ENCODE measurements around the gene SCART1. TPM values are rescaled to one million over a fixed set of nuclear protein-coding genes. Genes with fewer than 3 reads are reported as not detected.

SCART1 gene
- total and polyA plus RNA-seq, 2 of the 4 experiments (the other 2 are of a cell fraction), result 0.54 to 2.1 TPM

DNA sequence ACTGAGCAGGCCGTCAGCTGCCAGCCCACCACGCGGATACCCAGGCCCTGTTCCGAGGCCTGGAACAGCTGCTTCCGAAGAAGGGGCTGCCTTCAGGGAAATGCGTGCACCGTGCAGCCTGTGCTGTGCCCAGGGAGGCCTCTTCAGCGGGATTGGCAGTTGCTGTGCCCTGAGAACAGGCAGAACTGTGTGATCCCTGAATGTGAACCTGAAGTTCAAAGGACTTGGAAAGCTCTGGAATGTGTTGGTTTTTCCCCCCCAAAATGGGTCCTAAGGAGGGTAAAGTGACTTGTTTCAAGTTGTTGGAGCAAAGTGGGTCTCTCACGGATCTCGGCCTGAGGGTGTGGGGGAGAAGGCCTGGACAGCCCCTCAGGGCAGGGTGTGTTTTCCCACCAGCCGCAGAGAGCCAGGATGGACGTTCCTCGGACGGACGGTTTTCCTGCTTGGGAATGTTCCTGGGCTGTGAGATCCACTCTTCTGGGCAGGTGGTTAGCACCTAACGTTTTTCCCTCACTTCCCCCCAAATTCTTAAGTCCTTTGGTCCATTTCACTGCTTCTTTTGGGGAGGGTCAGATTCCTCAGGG, 31.4 kb upstream of the SCART1 start:
- ATAC-seq (ENCODE audit: low read depth) (no peak), DNase-seq (no peak)
- Histone ChIP-seq H4K5ac (ENCODE audit: low read depth, low read length) (no peak overlapping the region), H3K27me3 (ENCODE audit: control insufficient read depth, insufficient read depth, low read length) (peaks cover 3% of the 10 kb centered on the region; the same call in 1 of the 2 replicates), H3K14ac (replicated peaks; ENCODE audit: low read depth, low read length) (no peak overlapping the region), H2BK15ac (ENCODE audit: low read depth, low read length) (no peak overlapping the region), H4K8ac (ENCODE audit: low read depth in 2 of 2, low read length in 2 of 2) (no peak overlapping the region), H2AFZ (replicated peaks; ENCODE audit: low read length, poor library complexity) (no peak overlapping the region), H2BK20ac (ENCODE audit: low read depth, low read length) (no peak overlapping the region), H3K36me3 (ENCODE audit: control insufficient read depth, insufficient read depth, low read length) (peaks cover 26% of the 10 kb centered on the region), H3K9me1 (ENCODE audit: insufficient read depth, low read length) (no peaks in the 10 kb centered on the region), H3K56ac (ENCODE audit: extremely low read depth, insufficient read depth, low read length) (no peak overlapping the region), H3K4me3 (ENCODE audit: insufficient read depth, low read depth, low read length) (no peak overlapping the region), H3K4me1 (ENCODE audit: control insufficient read depth, insufficient read depth, low read length) (no peaks in the 10 kb centered on the region; the same call in 1 of the 2 replicates), H2AK9ac (replicated peaks; ENCODE audit: low read depth, low read length, poor library complexity) (no peak overlapping the region), H2BK5ac (ENCODE audit: low read depth, low read length, poor library complexity, severe bottlenecking) (no peak overlapping the region), H3K4ac (ENCODE audit: low read depth, low read length) (no peak overlapping the region), H3K9ac (ENCODE audit: low read depth, low read length) (no peak overlapping the region), H4K91ac (ENCODE audit: insufficient read depth, low read depth, low read length) (no peak overlapping the region), H3K18ac (ENCODE audit: low read depth, low read length) (no peak overlapping the region), H3K79me1 (ENCODE audit: low read depth in 1 of 2, low read length in 2 of 2) (0 out of 4 replicates have a peak, but pooled peaks cover 0 to 4% of the 10 kb centered on the region in 2 experiments), H3K4me2 (ENCODE audit: low read depth, low read length) (no peak overlapping the region), H2BK120ac (ENCODE audit: low read depth, low read length) (no peak overlapping the region), H2AK5ac (ENCODE audit: low read depth, low read length) (no peak overlapping the region), H4K20me1 (ENCODE audit: insufficient read depth, low read length) (no peaks in the 10 kb centered on the region; the same call in none of the 2 replicates), H3K27ac (ENCODE audit: insufficient read depth, low read length) (no peak overlapping the region), H3K23ac (ENCODE audit: low read depth, low read length) (no peak overlapping the region), H3K9me3 (ENCODE audit: control insufficient read depth, insufficient read depth, low read length) (no peaks in the 10 kb centered on the region)
- 79% methylated on average over 7 of the region's 16 CpGs; no CpG with 5 or more reads in 1 of the 2 experiments for WGBS, 2 experiments (ENCODE audit: extremely low coverage in 2 of 2, insufficient read length in 1 of 2)
- ChIA-PET POLR2A (ENCODE audit: unreplicated experiment) (no interaction called here), CTCF (no interaction called here)
- dilution Hi-C loops (cut with HindIII; ENCODE audit: low sequenced_read_pairs, unreplicated experiment) (no loop called here), in situ Hi-C loops (cut with MboI; ENCODE audit: low sequenced_read_pairs) (no loop called here), intact Hi-C loops (cut with micrococcal nuclease) (no loop called here)
- no peak for TF ChIP-seq SMC3 (IDR thresholded peaks at IDR 0.05; ENCODE audit: low read depth, low read length)
- no TSS peak for BruUV-seq (replicated peaks)
